GF-D8 (cell line): Measurements from ENCODE around the gene TRIM56.
"Not testable (repeated sequence)": the region's sequence is repeated elsewhere in the genome, so short reads cannot be mapped to it uniquely, and the experiment has no call there.

ENCODE experiments used
- DNase-seq: peaks from one replicate; lab custom pipeline; 2025; lab: John Stamatoyannopoulos, UW

TRIM56 gene

GRCh38 chr7:101132626-101133600 lies 47.6 kb downstream of the TRIM56 start:
- not testable (repeated sequence) for DNase-seq

- DNase-seq, result no peak
Observed at GRCh38 chr7:101133621-101134398, 48.5 kb downstream of the TRIM56 start.

GRCh38 chr7:101134399-101134980 lies 49.2 kb downstream of the TRIM56 start:
- no peak for DNase-seq

GRCh38 chr7:101137651-101138212 lies 52.5 kb downstream of the TRIM56 start:
- no peak for DNase-seq

- DNase-seq, result peak; percentile 42
Observed at GRCh38 chr7:101138213-101138870, 53.1 kb downstream of the TRIM56 start.

- DNase-seq, result no peak
Observed at GRCh38 chr7:101140339-101140699, 55.0 kb downstream of the TRIM56 start.

GRCh38 chr7:101140746-101141382 lies 55.6 kb downstream of the TRIM56 start:
- no peak for DNase-seq
